Sigmoid colon (tissue), 7 donors: ENCODE measurements around the gene P2RY13. TPM values are rescaled to one million over a fixed set of nuclear protein-coding genes. Genes with fewer than 3 reads are reported as not detected.

Experiments
- DNase-seq: peaks from one replicate; pipeline ENCODE4 v3.0.0-alpha.2; 2019
- H3K27ac ChIP-seq, 4 donors: fragments of 200-600 bp; sonication (generic); one replicate each; pipeline ENCODE4 v1.5.1; 2016 to 2019; ENCODE audit warnings: mild to moderate bottlenecking in 1 of 4
- H3K27me3 ChIP-seq, 3 donors: fragments of 200-600 bp; sonication (generic); one replicate each; pipeline ENCODE4 v1.5.1; 2019; ENCODE audit warnings: mild to moderate bottlenecking in 1 of 3
- H3K36me3 ChIP-seq, 4 donors: fragments of 200-600 bp; sonication (generic); one replicate each; pipeline ENCODE4 v1.5.1; 2016 to 2019
- H3K4me1 ChIP-seq, 4 donors: fragments of 200-600 bp; sonication (generic); one replicate each; pipeline ENCODE4 v1.5.1; 2017 to 2019
- H3K4me3 ChIP-seq, 4 donors: fragments of 200-600 bp; sonication (generic); one replicate each; pipeline ENCODE4 v1.5.1; 2017 to 2019; ENCODE audit warnings: mild to moderate bottlenecking in 2 of 4, moderate library complexity in 1 of 4
- H3K9me3 ChIP-seq, 4 donors: fragments of 200-600 bp in 3 of 4; sonication (generic) in 3 of 4; one replicate each; pipeline versions ENCODE4 v1.5.1 to v1.6.1; 2013 to 2019
- CTCF ChIP-seq, 4 experiments: fragments of 450-650 bp in 3 of 4; fragments of 200-600 bp in 1 of 4; IDR thresholded peaks; one replicate each; pipeline ENCODE4 v1.5.1; 2016 to 2019; ENCODE audit warnings: antibody characterized with exemption in 4 of 4, mild to moderate bottlenecking in 3 of 4, moderate library complexity in 2 of 4
- EP300 ChIP-seq, 4 donors: sonication (generic); formaldehyde crosslinking; IDR thresholded peaks; one replicate each; pipeline ENCODE4 v1.6.1; 2017; ENCODE audit warnings: antibody characterized with exemption in 4 of 4
- POLR2A ChIP-seq, 2 donors: fragments of 450-650 bp; IDR thresholded peaks; one replicate each; pipeline ENCODE4 v1.6.1; 2016; ENCODE audit warnings: antibody characterized with exemption in 2 of 2, mild to moderate bottlenecking in 2 of 2, moderate library complexity in 2 of 2
- POLR2AphosphoS5 ChIP-seq, 4 donors: sonication (generic); formaldehyde crosslinking; IDR thresholded peaks; one replicate each; pipeline ENCODE4 v1.6.1; 2017; ENCODE audit warnings: antibody characterized with exemption in 4 of 4
- WGBS, 2 donors: extraction: QIAGEN DNeasy Blood & Tissue Kit; methylation state at CpG; one replicate each; pipeline ENCODE4 v1.1.7; 2013; 5-methylcytosine and 5-hydroxymethylcytosine counted together
- intact Hi-C: fragments of 100-400 bp; cut with DNase I; formaldehyde crosslinking; loops from one replicate; pipeline ENCODE4 v1.15.1; 2023
- polyA plus RNA-seq, 3 donors: library from polyadenylated mRNA; stranded (reverse); fragments of 200-250 nt; gene quantifications; one replicate each; pipeline ENCODE4 v1.2.3, GENCODE V29; 2013
- total RNA-seq, 4 donors: library from RNA; depleted of rRNA; stranded (reverse); fragments of >200 nt; gene quantifications; one replicate each; pipeline ENCODE4 v1.1.0, GENCODE V29; 2016
- donor health status: healthy with polysubstance abuse.
- donor health status: Bipolar disorder and iron deficiency.
- donor health status: healthy.

P2RY13 gene
- total and polyA plus RNA-seq, 7 donors: 0.28 to 3.9 (median 1.8) TPM

DNA sequence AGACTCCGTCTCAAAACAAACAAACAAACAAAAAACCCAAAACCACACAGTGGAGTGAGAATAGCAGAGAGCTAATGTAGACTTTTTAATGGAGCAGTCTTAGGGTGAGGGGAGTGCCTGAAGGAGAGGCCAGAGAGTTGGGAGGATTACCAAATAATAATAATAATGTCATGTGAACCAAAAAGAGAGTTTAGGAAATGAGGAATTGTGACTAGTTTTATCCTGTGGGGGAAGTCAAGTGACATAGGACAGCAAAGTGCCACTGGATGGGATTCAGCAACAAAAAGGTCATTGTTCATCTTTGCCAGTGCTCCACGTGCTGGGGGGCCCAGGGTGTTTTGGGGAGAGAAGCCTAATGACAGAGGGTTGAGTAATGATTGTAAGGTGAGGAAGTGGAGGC lies 25.6 kb downstream of the P2RY13 start:
- Histone ChIP-seq H3K36me3 (no peaks in the 10 kb centered on the region), H3K4me1 (peaks cover 0 to 11% (median 4%) of the 10 kb centered on the region in 4 donors), H3K27ac (no peak overlapping the region), H3K4me3 (no peak overlapping the region), H3K9me3 (no peaks in the 10 kb centered on the region), H3K27me3 (no peaks in the 10 kb centered on the region)
- no peak for TF ChIP-seq POLR2A (IDR thresholded peaks at IDR 0.05)
- no peak for DNase-seq
- intact Hi-C loops: no loop called here
- 72% methylated on average over 2 of the region's 2 CpGs for WGBS, 2 donors

GRCh38 chr3:151301787-151302186 lies 27.6 kb downstream of the P2RY13 start:
- Histone ChIP-seq H3K27me3 (no peaks in the 10 kb centered on the region), H3K9me3 (no peaks in the 10 kb centered on the region), H3K27ac (no peak overlapping the region), H3K4me3 (no peak overlapping the region), H3K36me3 (no peaks in the 10 kb centered on the region), H3K4me1 (peaks cover 0 to 11% (median 4%) of the 10 kb centered on the region in 4 donors)
- DNase-seq: no peak
- intact Hi-C loops: no loop called here
- no peak for TF ChIP-seq POLR2A (IDR thresholded peaks at IDR 0.05)
- no peak for TF ChIP-seq CTCF (IDR thresholded peaks at IDR 0.05)
- TF ChIP-seq EP300 (IDR thresholded peaks at IDR 0.05): no peak
- no peak for TF ChIP-seq POLR2AphosphoS5 (IDR thresholded peaks at IDR 0.05)
- WGBS, 2 donors: 84 to 88% methylated on average over 3 of the region's 3 CpGs

DNA sequence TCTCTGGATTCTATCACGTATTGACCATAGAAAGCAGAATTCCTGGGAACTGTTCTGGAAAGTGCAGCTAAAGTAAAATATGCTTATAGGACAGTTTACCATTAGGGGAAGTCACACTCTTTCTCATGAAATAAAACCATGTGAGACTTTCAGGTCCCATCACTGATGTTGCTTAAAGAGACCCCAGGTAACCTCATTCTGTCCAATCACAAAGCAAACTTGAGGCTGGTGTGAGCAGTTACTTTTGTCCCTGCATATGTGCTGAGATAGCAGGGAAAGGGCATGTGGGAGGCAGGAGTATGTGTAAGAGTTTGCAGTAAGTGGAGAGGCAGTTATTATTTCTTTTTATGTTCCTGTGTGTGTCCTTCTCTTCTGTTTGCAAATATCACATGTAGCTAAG lies 28.8 kb downstream of the P2RY13 start:
- Histone ChIP-seq H3K4me3 (no peak overlapping the region), H3K27ac (no peak overlapping the region), H3K4me1 (peaks cover 0 to 11% (median 4%) of the 10 kb centered on the region in 4 donors), H3K27me3 (no peaks in the 10 kb centered on the region), H3K36me3 (no peaks in the 10 kb centered on the region), H3K9me3 (no peaks in the 10 kb centered on the region)
- TF ChIP-seq CTCF (IDR thresholded peaks at IDR 0.05) (no peak), POLR2AphosphoS5 (IDR thresholded peaks at IDR 0.05) (no peak)
- whole genome bisulfite sequencing, 2 donors: 79 to 90% methylated on average over 1 of the region's 1 CpG
- intact Hi-C loops: no loop called here
- no peak for DNase-seq

DNA sequence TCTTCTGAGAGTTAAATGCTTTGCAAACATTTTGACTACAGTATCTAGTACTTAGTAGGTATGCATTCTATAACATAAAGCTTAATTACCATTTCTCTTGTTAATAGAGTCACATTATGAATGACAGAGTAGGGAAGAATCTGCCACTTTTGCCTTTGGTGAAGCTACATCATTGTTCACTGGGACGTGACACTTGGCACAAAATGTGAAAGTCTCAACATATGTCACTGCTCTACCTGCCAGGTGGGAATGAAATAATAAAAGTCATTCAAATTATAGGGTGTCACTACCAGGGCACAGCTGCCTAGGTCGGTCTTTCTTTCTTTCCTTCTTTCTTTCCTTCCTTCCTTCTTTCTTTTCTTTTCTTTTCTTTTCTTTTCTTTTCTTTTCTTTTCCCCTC lies 30.3 kb downstream of the P2RY13 start:
- TF ChIP-seq CTCF (IDR thresholded peaks at IDR 0.05): no peak
- no peak for TF ChIP-seq EP300 (IDR thresholded peaks at IDR 0.05)
- TF ChIP-seq POLR2AphosphoS5 (IDR thresholded peaks at IDR 0.05): no peak
- TF ChIP-seq POLR2A (IDR thresholded peaks at IDR 0.05): no peak
- no peaks in the 10 kb centered on the region for H3K36me3 ChIP-seq
- H3K4me1 ChIP-seq: no peaks in the 10 kb centered on the region
- H3K27me3 ChIP-seq: no peaks in the 10 kb centered on the region
- H3K4me3 ChIP-seq: no peak overlapping the region
- H3K9me3 ChIP-seq: no peaks in the 10 kb centered on the region
- intact Hi-C loops: no loop called here
- 29 to 79% methylated on average over 2 of the region's 2 CpGs for WGBS, 2 donors
- no peak overlapping the region for H3K27ac ChIP-seq
- no peak for DNase-seq

DNA sequence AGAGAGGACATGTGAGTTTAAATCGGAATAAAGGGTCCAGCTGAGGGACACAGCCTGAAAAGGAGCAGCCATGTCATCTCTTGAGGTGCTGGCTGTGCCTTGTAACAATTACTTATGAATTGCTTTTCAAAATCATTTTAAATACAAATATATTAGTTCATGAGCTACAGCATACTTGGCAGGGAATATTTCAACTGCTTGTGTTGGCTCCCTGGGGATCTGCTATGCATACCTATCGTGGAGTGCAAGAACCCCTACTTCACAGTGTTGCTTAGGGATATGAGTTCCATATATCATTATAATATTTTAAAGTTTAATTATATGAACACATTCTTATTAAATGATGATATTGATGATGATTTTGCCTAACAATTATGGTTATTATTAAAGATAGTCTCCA lies 31.9 kb downstream of the P2RY13 start:
- intact Hi-C loops: no loop called here
- H3K4me3 ChIP-seq: no peak overlapping the region
- DNase-seq: no peak
- H3K27ac ChIP-seq: no peak overlapping the region
- WGBS, 2 donors: 69 to 70% methylated on average over 2 of the region's 2 CpGs
- H3K36me3 ChIP-seq: no peaks in the 10 kb centered on the region
- H3K27me3 ChIP-seq: no peaks in the 10 kb centered on the region
- no peaks in the 10 kb centered on the region for H3K9me3 ChIP-seq
- no peaks in the 10 kb centered on the region for H3K4me1 ChIP-seq
- TF ChIP-seq POLR2A (IDR thresholded peaks at IDR 0.05) (no peak), EP300 (IDR thresholded peaks at IDR 0.05) (no peak), POLR2AphosphoS5 (IDR thresholded peaks at IDR 0.05) (no peak), CTCF (IDR thresholded peaks at IDR 0.05) (no peak)
